ENCODE measurements around the gene SHLD1. TPM values are rescaled to one million over a fixed set of nuclear protein-coding genes. Genes with fewer than 3 reads are reported as not detected.
"Not testable (repeated sequence)": the region's sequence is repeated elsewhere in the genome, so short reads cannot be mapped to it uniquely, and the experiment has no call there.

Gene SHLD1
- total RNA-seq, 1 donor from 2014 or later, result 4.1 TPM

DNA sequence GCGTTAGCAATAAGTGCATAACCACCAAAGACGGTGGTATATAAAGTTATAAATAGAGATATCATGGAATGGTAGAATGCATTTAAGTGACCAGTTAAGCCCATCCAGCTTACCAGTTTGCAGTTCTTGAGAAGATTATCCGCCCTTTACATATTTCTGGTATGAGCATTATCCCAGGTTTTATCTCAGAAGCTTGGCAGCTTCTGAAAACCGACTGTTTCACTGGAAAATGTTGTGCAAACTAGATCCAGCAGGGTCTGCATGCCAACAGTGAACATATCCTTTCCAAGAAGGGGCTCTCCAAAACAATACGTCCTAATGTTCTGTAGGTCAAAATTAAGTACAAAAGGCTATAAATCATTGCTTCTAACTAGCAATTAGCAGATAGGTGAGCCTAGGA, 29.5 kb upstream of the SHLD1 start:
- DNase-seq (ENCODE audit: extremely low spot score, unreplicated experiment), result no peak
- no peaks in the 10 kb centered on the region for H3K4me1 Mint-ChIP-seq (ENCODE audit: unreplicated experiment)
- H3K27ac Mint-ChIP-seq, result no peak overlapping the region
- H3K4me3 Mint-ChIP-seq, result no peak overlapping the region
- H3K9me3 Mint-ChIP-seq, result peaks cover 3% of the 10 kb centered on the region
- H3K27me3 Mint-ChIP-seq, result peaks cover 11% of the 10 kb centered on the region
- H3K36me3 Mint-ChIP-seq, result no peaks in the 10 kb centered on the region
- no peak for TF ChIP-seq CTCF (conservative IDR thresholded peaks at IDR 0.05)

- H3K36me3 Mint-ChIP-seq; H3K9me3 Mint-ChIP-seq; H3K27ac Mint-ChIP-seq; H3K4me1 Mint-ChIP-seq (ENCODE audit: unreplicated experiment); DNase-seq (ENCODE audit: extremely low spot score, unreplicated experiment); H3K4me3 Mint-ChIP-seq: not testable (repeated sequence)
- peaks cover 11% of the 10 kb centered on the region for H3K27me3 Mint-ChIP-seq
Observed at GRCh38 chr20:5721356-5721755, 28.8 kb upstream of the SHLD1 start.

DNA sequence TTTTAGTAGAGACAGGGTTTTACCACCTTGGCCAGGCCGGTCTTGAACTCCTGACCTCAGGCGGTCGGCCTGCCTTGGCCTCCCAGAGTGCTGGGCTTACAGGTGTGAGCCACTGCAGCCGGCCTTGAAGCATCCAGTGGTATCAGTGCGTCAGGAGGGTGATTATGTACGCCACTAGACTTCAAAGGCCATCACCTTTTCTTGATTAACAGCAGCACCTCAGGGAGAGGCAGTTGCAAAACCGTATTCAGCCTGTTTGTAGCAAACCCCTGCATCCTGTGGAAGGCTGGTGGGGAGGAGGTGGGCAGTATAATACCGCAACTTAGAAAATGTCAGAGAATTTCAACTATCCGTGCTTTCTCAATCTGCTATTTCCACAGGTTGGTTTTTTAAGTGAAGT, 27.3 kb upstream of the SHLD1 start:
- H3K9me3 Mint-ChIP-seq, result no peaks in the 10 kb centered on the region

GRCh38 chr20:5725183-5725463, 25.1 kb upstream of the SHLD1 start:
- H3K36me3 Mint-ChIP-seq; H3K4me3 Mint-ChIP-seq; H3K4me1 Mint-ChIP-seq (ENCODE audit: unreplicated experiment); H3K27ac Mint-ChIP-seq; H3K27me3 Mint-ChIP-seq; H3K9me3 Mint-ChIP-seq; DNase-seq (ENCODE audit: extremely low spot score, unreplicated experiment): not testable (repeated sequence)

More for the DNA sequence above, 27.3 kb upstream of the SHLD1 start:
- no peak overlapping the region for H3K27ac Mint-ChIP-seq
- H3K4me3 Mint-ChIP-seq, result no peak overlapping the region
- no peaks in the 10 kb centered on the region for H3K36me3 Mint-ChIP-seq
- TF ChIP-seq CTCF (conservative IDR thresholded peaks at IDR 0.05), result no peak
- no peaks in the 10 kb centered on the region for H3K4me1 Mint-ChIP-seq (ENCODE audit: unreplicated experiment)
- H3K27me3 Mint-ChIP-seq, result peaks cover 14% of the 10 kb centered on the region
- DNase-seq (ENCODE audit: extremely low spot score, unreplicated experiment), result no peak

- Mint-ChIP-seq H3K27me3 (peaks cover 10% of the 10 kb centered on the region), H3K36me3 (no peaks in the 10 kb centered on the region), H3K4me3 (no peak overlapping the region), H3K27ac (no peak overlapping the region), H3K4me1 (ENCODE audit: unreplicated experiment) (no peaks in the 10 kb centered on the region), H3K9me3 (no peaks in the 10 kb centered on the region)
- TF ChIP-seq CTCF (conservative IDR thresholded peaks at IDR 0.05), result no peak
- DNase-seq (ENCODE audit: extremely low spot score, unreplicated experiment), result no peak
Observed at GRCh38 chr20:5727018-5727515, 23.1 kb upstream of the SHLD1 start.

GRCh38 chr20:5729348-5729747, 20.9 kb upstream of the SHLD1 start:
- Mint-ChIP-seq H3K9me3 (no peaks in the 10 kb centered on the region), H3K27ac (no peak overlapping the region), H3K4me1 (ENCODE audit: unreplicated experiment) (no peaks in the 10 kb centered on the region), H3K4me3 (no peak overlapping the region), H3K27me3 (peaks cover 18% of the 10 kb centered on the region), H3K36me3 (no peaks in the 10 kb centered on the region)
- no peak for DNase-seq (ENCODE audit: extremely low spot score, unreplicated experiment)
- TF ChIP-seq CTCF (conservative IDR thresholded peaks at IDR 0.05), result no peak

GRCh38 chr20:5730131-5730530, 20.1 kb upstream of the SHLD1 start:
- Mint-ChIP-seq H3K4me3 (no peak overlapping the region), H3K27me3 (peaks cover 18% of the 10 kb centered on the region), H3K9me3 (no peaks in the 10 kb centered on the region), H3K36me3 (no peaks in the 10 kb centered on the region), H3K27ac (no peak overlapping the region), H3K4me1 (ENCODE audit: unreplicated experiment) (no peaks in the 10 kb centered on the region)
- TF ChIP-seq CTCF (conservative IDR thresholded peaks at IDR 0.05), result no peak
- DNase-seq (ENCODE audit: extremely low spot score, unreplicated experiment), result no peak

All from type B pancreatic cell (in vitro differentiated cells).